Activated CD4-positive, alpha-beta memory T cell treated with anti-CD3 and anti-CD28 coated beads for 36 hours (primary cell): Measurements from ENCODE around the gene ZNF770. TPM values are rescaled to one million over a fixed set of nuclear protein-coding genes. Genes with fewer than 3 reads are reported as not detected.
A peak's percentile ranks its signal among the peaks of the same experiment; 100 is the strongest.
"Not testable (repeated sequence)": the region's sequence is repeated elsewhere in the genome, so short reads cannot be mapped to it uniquely, and the experiment has no call there.

ENCODE experiments used
- CTCF ChIA-PET: fragments of 350-600 bp; sonication (Branson Sonifier 250); formaldehyde crosslinking; loops from one replicate; lab custom pipeline; 2021; ENCODE audit warnings: antibody characterized with exemption, inconsistent platforms; lab: Charles Lee
- POLR2A ChIA-PET: fragments of 350-600 bp; sonication (Branson Sonifier 250); formaldehyde crosslinking; loops from one replicate; lab custom pipeline; 2021; ENCODE audit warnings: antibody characterized with exemption; lab: Charles Lee
- DNase-seq: peaks from one replicate; pipeline ENCODE4 v3.0.0-alpha.2; 2020
- H3K27ac Mint-ChIP-seq: one replicate; pipeline ENCODE4 v1.8.0; 2021; ENCODE audit warnings: mixed read lengths
- H3K27me3 Mint-ChIP-seq: one replicate; pipeline ENCODE4 v1.8.0; 2021; ENCODE audit warnings: mixed read lengths
- H3K36me3 Mint-ChIP-seq: one replicate; pipeline ENCODE4 v1.8.0; 2021; ENCODE audit warnings: mixed read lengths
- H3K4me1 Mint-ChIP-seq: one replicate; pipeline ENCODE4 v1.8.0; 2021; ENCODE audit warnings: low read depth, mixed read lengths
- H3K4me3 Mint-ChIP-seq: one replicate; pipeline ENCODE4 v1.8.0; 2021; ENCODE audit warnings: mild to moderate bottlenecking, mixed read lengths
- H3K9me3 Mint-ChIP-seq: one replicate; pipeline ENCODE4 v1.8.0; 2021; ENCODE audit warnings: mixed read lengths
- intact Hi-C: fragments of 100-400 bp; cut with micrococcal nuclease; formaldehyde crosslinking; loops from one replicate; pipeline ENCODE4 v1.15.1; 2023
- total RNA-seq, 2 experiments: library from RNA; stranded (reverse); gene quantifications; one replicate each; pipeline ENCODE4 v1.2.3, GENCODE V29; 2021

The ZNF770 gene
- total RNA-seq, 2 experiments from 2014 or later: 36.6 to 38.5 TPM

DNA sequence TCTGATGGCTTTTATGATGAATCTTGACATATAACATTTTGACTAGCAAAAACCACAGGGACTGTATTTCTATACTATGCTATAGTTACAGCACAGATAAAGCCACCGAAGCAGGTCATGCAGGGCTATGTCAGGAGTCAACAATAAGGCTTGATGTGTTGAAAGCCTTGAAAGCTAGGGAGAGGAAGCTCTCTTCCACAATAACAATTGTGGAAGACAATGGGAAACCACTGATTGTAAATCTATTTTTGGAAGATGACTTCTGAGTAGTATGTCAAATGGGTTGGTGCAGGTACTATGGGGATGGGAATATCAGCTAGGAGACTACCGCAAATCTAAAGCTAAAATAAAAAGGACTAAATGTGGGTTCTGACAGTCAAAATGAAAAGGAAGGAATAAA, 14.6 kb downstream of the ZNF770 start:
- no peak for DNase-seq
- Mint-ChIP-seq H3K27ac (no peak overlapping the region), H3K36me3 (peaks cover 8% of the 10 kb centered on the region), H3K9me3 (no peaks in the 10 kb centered on the region), H3K4me3 (no peak overlapping the region), H3K4me1 (peaks cover 7% of the 10 kb centered on the region), H3K27me3 (no peaks in the 10 kb centered on the region)
- ChIA-PET POLR2A (no interaction called here), CTCF (interaction anchor here (1.1 kb wide), 1 partner anchor 13 kb away, joined by 3 read pairs; no protein-coding TSS in a partner anchor)
- intact Hi-C loops: no loop called here

DNA sequence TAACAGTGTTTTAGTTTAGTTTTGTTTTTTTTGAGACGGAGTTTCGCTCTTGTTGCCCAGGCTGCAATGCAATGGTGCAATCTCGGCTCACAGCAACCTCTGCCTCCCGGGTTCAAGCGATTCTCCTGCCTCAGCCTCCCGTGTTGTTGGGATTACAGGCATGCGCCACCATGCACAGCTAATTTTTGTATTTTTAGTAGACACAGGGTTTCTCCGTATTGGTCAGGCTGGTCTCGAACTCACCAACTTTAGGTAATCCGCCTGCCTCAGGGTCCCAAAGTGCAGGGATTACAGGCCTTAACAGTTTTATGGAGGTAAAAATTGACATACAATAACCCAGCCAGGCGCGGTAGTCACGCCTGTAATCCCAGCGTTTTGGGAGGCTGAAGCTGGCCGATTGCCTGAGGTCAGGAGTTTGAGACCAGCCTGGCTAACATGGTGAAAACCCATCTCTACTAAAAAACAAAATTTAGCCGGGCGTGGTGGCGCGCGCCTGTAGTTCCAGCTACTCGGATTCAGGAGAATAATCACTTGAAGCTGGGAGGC, 17.9 kb downstream of the ZNF770 start:
- H3K27me3 Mint-ChIP-seq, H3K9me3 Mint-ChIP-seq, DNase-seq, H3K36me3 Mint-ChIP-seq, intact Hi-C loops: not testable (repeated sequence)
- peak overlapping the region; percentile 100 for H3K4me3 Mint-ChIP-seq
- CTCF ChIA-PET: interaction anchor here (0.6 to 2.8 kb wide), 11 partner anchors 12 to 474 kb away, joined by 3 to 68 read pairs (median 4); partner anchors contain the start of gene ZNF770
- peak overlapping the region; percentile 95 for H3K27ac Mint-ChIP-seq
- POLR2A ChIA-PET: interaction anchor here (0.7 to 3.4 kb wide), 4 partner anchors 9 to 18 kb away, joined by 3 to 40 read pairs (median 3); partner anchors contain the start of gene ZNF770
- peaks cover 30% of the 10 kb centered on the region for H3K4me1 Mint-ChIP-seq

DNA sequence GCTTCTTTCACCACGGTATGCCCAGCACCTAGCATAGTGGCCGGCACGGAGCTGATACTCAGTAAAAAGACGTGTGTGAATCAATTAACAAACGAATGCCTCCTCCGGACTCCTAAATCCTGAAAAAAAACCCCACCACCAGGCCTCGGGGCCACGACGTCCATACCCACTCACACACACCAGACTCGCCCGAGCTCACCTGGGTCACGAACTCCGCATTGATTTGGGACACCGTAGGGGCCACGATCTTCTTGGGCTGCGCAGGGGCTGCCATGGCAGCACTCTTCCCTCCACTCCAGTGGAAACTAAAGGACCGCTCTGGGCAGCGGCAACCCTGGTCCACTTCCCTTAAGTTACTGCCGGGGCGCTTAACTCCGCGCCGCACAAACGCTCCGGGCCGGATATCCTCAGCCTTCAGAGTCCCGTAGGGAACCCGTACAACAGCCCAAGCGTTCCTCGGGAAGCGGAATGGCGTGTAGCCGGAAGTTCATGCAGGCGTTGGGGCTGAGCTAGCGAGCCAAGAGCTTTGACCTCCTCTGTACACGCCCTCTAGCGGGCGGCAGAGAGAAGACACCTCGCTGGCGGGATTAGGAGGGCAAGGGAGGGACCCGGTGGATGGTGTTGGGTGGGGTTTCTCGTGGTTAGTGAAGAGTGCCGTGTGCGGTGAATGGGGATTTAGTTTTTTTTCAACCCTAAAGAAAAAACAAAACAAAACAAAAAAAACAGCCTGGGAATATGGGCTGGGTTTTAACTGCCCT, 18.6 kb downstream of the ZNF770 start, which contains the start of gene AQR:
Gene AQR (minus strand): TSS at position 403 of the 758 bp plus-strand sequence. CDS start 129 bp downstream, at position 274.
- Mint-ChIP-seq H3K4me1 (peaks cover 31% of the 10 kb centered on the region), H3K27ac (peak within 1 kb of the TSS; percentile 95), H3K9me3 (no peaks in the 10 kb centered on the region), H3K36me3 (peaks cover 8% of the 10 kb centered on the region), H3K27me3 (no peaks in the 10 kb centered on the region), H3K4me3 (peak within 1 kb of the TSS; percentile 100)
- intact Hi-C loops: loop anchor here (1.0 kb wide), 1 partner anchor 19 kb away; the partner anchor contains the start of gene ZNF770
- CTCF ChIA-PET: interaction anchor here (0.6 to 2.8 kb wide), 14 partner anchors 12 to 963 kb away, joined by 3 to 68 read pairs (median 4); partner anchors contain the start of gene ZNF770
- POLR2A ChIA-PET: interaction anchor here (0.5 to 3.4 kb wide), 5 partner anchors 9 to 21 kb away, joined by 3 to 40 read pairs (median 3); partner anchors contain the start of gene ZNF770
- DNase-seq: peak; percentile 96

DNA sequence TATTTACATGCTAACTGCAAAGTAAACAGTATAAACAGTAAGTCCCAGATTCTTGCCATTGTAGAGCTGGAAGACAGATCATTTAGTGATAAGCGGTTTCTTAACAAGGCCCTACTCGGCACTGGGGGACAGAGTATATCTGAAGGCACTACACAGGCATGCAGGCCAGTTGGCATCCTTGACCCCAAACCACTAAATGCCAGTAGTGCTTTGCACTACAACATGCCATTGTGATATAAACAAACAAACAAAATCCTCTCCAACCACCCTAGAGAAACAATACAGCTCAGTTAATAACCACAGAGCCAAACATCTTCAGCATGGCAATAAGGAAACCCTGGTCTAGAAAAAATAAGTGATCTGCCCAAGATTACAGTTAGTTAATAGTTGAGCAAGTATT, 23.8 kb downstream of the ZNF770 start:
- Mint-ChIP-seq H3K27ac (no peak overlapping the region), H3K4me1 (peaks cover 35% of the 10 kb centered on the region), H3K27me3 (no peaks in the 10 kb centered on the region), H3K9me3 (no peaks in the 10 kb centered on the region), H3K36me3 (peaks cover 18% of the 10 kb centered on the region), H3K4me3 (no peak overlapping the region)
- CTCF ChIA-PET: no interaction called here
- POLR2A ChIA-PET: no interaction called here
- no peak for DNase-seq
- intact Hi-C loops: no loop called here

DNA sequence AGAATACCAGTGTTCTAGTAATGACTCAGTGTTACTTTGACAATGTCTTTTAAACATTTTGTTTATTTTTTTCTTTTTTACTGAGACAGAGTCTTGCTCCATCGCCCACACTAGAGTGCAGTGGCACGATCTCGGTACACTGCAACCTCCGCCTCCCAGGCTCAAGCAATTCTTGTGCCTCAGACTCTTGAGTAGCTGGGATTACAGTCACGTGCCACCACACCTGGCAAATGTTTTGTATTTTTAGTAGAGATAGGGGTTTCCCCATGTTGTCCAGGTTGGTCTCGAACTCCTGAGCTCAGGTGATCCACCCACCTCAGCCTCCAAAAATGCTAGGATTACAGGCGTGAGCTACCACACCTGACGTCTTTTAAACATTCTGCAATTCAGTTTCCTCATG, 34.2 kb downstream of the ZNF770 start:
- intact Hi-C loops: no loop called here
- Mint-ChIP-seq H3K4me1 (peaks cover 8% of the 10 kb centered on the region), H3K27ac (no peak overlapping the region), H3K9me3 (no peaks in the 10 kb centered on the region), H3K27me3 (no peaks in the 10 kb centered on the region), H3K4me3 (no peak overlapping the region), H3K36me3 (peaks cover 15% of the 10 kb centered on the region)
- no peak for DNase-seq
- ChIA-PET POLR2A (no interaction called here), CTCF (no interaction called here)

DNA sequence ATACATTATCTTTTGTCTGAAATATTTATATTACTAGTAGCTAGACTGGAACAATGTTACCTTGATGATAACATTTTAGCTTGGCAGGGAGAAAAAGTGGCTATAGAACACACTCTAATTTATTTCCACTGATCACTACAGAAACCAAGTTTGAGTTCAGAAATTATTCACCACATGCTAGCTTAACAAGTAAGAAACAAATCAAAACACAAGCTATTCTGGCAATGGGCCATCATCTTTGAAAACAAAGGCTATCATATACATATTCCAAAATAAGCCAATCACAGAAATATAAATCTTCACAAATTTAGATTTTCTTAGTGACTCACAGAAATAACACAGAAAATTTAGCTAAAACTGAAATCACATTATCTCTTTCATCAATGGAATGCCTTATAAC, 35.6 kb downstream of the ZNF770 start:
- CTCF ChIA-PET: interaction anchor here (1.2 to 3.0 kb wide), 3 partner anchors 17 to 32 kb away, joined by 3 to 14 read pairs (median 8); partner anchors contain the start of gene AQR
- DNase-seq: no peak
- POLR2A ChIA-PET: no interaction called here
- no peaks in the 10 kb centered on the region for H3K9me3 Mint-ChIP-seq
- intact Hi-C loops: no loop called here
- H3K27ac Mint-ChIP-seq: no peak overlapping the region
- peaks cover 17% of the 10 kb centered on the region for H3K36me3 Mint-ChIP-seq
- no peak overlapping the region for H3K4me3 Mint-ChIP-seq
- peaks cover 8% of the 10 kb centered on the region for H3K4me1 Mint-ChIP-seq
- H3K27me3 Mint-ChIP-seq: no peaks in the 10 kb centered on the region

DNA sequence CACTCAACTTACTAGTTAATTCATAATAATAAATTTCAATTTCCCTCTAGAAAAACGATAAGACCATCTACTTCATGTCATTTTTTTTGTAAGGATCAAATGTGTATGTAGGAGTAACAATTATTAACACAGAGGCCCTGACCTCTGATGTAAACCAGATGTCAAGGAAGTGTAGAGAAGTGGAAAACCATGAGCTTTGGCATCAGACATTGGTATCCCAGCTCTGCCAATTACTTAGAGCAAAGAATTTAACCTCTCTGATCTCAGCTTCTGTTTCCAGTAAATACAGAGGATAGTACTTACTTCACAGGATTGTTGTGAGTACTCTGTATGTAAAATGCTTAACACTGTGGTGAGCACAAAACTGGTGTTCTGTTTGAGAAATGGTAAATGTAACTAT, 36.1 kb downstream of the ZNF770 start:
- Mint-ChIP-seq H3K27ac (no peak overlapping the region), H3K4me1 (peaks cover 8% of the 10 kb centered on the region), H3K4me3 (no peak overlapping the region), H3K27me3 (no peaks in the 10 kb centered on the region), H3K36me3 (peaks cover 18% of the 10 kb centered on the region), H3K9me3 (no peaks in the 10 kb centered on the region)
- ChIA-PET POLR2A (no interaction called here), CTCF (interaction anchor here (1.2 to 3.0 kb wide), 3 partner anchors 18 to 32 kb away, joined by 3 to 14 read pairs (median 8); partner anchors contain the start of gene AQR)
- intact Hi-C loops: no loop called here
- no peak for DNase-seq

DNA sequence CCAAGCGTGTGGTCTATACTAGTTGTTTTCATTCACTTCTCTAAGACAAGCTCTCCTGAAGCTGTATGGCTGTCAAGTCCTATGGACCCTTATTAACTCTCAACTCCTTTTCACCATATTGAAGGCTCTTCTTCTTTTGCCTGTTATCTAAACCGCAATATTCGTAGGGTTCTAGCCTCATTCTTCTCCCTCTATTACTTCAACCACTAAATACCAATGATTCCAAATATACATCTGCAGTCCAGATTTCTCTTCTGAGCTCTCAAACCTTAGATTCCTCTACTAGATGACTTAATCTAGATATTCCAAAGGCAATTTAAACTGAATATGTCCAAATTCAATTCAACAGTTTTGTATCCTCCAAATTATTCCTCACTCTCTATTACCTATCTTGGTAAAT, 43.2 kb downstream of the ZNF770 start:
- H3K27me3 Mint-ChIP-seq: no peaks in the 10 kb centered on the region
- CTCF ChIA-PET: interaction anchor here (1.2 to 1.5 kb wide), 2 partner anchors 9 to 15 kb away, joined by 3 read pairs; no protein-coding TSS in a partner anchor

DNA sequence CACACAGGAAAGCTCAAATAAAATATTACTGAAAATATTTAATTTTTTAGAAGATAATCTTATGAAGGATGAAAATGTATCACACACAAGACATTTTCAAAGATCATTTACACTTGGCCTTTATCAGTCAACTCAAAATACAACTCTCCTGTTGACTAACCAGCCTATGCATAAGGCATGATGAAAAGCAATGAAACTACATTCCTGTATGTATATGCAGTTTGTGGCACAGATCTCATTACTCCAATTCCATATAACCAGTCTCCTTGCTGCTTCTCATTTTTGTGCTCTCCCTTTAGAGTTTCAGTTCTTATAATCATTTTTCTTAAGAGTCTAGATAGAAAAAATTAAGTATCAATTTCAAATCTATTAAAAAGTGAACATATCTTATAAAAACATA, 44.4 kb downstream of the ZNF770 start:
- intact Hi-C loops: no loop called here
- ChIA-PET POLR2A (no interaction called here), CTCF (interaction anchor here (1.5 kb wide), 1 partner anchor 14 kb away, joined by 3 read pairs; no protein-coding TSS in a partner anchor)
- no peaks in the 10 kb centered on the region for H3K4me1 Mint-ChIP-seq
- no peak for DNase-seq
- no peaks in the 10 kb centered on the region for H3K9me3 Mint-ChIP-seq
- H3K36me3 Mint-ChIP-seq: peaks cover 15% of the 10 kb centered on the region
- no peak overlapping the region for H3K4me3 Mint-ChIP-seq
- no peaks in the 10 kb centered on the region for H3K27me3 Mint-ChIP-seq
- no peak overlapping the region for H3K27ac Mint-ChIP-seq

More for the DNA sequence above, 43.2 kb downstream of the ZNF770 start:
- Mint-ChIP-seq H3K9me3 (no peaks in the 10 kb centered on the region), H3K4me1 (no peaks in the 10 kb centered on the region), H3K4me3 (no peak overlapping the region), H3K27ac (no peak overlapping the region), H3K36me3 (peaks cover 12% of the 10 kb centered on the region)
- POLR2A ChIA-PET: no interaction called here
- intact Hi-C loops: no loop called here
- DNase-seq: no peak

DNA sequence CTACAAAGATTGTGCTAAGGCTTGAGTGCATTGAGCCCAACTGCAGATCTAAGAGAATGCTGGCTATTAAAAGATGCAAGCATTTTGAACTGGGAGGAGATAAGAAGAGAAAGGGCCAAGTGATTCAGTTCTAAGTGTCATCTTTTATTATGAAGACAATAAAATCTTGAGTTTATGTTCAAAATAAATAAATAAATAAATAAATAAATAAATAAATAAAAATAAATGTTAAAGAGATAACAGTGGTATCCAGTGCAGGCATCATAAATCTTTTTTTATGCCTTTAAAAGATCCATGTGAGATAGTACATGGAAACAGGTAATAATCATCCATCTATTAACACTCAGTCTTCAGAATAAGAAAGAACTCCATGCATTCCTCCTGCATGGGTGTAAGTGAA, 44.8 kb downstream of the ZNF770 start:
- H3K36me3 Mint-ChIP-seq: peaks cover 15% of the 10 kb centered on the region

DNA sequence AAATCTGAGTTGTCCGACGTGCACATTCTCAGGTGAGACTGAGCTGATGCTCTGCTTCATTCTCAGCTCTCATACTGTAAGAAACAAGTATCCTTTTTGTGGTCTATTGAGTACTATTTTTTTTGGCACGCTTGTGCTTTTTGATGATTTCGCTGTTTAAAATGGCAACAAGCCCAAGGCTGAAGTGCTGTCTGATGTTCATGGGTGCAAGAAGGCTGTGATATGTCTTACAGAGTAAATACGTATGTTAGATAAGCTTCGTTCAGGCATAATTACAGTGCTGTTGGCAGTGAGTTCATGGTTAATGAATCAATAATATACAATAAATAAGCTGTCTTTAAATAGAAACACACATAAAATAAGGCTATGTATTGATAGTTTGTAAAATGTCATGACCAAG, 45.7 kb downstream of the ZNF770 start:
- H3K4me3 Mint-ChIP-seq: no peak overlapping the region
- no peaks in the 10 kb centered on the region for H3K9me3 Mint-ChIP-seq
- peaks cover 13% of the 10 kb centered on the region for H3K36me3 Mint-ChIP-seq
- no peaks in the 10 kb centered on the region for H3K4me1 Mint-ChIP-seq
- intact Hi-C loops: no loop called here
- DNase-seq: no peak
- H3K27ac Mint-ChIP-seq: no peak overlapping the region
- no peaks in the 10 kb centered on the region for H3K27me3 Mint-ChIP-seq
- POLR2A ChIA-PET: interaction anchor here (0.6 kb wide), 1 partner anchor 58 kb away, joined by 3 read pairs; no protein-coding TSS in a partner anchor
- CTCF ChIA-PET: interaction anchor here (1.2 kb wide), 1 partner anchor 28 kb away, joined by 3 read pairs; the partner anchor contains the start of gene AQR

More for the DNA sequence above, 44.8 kb downstream of the ZNF770 start:
- H3K27ac Mint-ChIP-seq, CTCF ChIA-PET, H3K4me3 Mint-ChIP-seq, intact Hi-C loops, H3K27me3 Mint-ChIP-seq, H3K4me1 Mint-ChIP-seq, DNase-seq, POLR2A ChIA-PET, H3K9me3 Mint-ChIP-seq: not testable (repeated sequence)

DNA sequence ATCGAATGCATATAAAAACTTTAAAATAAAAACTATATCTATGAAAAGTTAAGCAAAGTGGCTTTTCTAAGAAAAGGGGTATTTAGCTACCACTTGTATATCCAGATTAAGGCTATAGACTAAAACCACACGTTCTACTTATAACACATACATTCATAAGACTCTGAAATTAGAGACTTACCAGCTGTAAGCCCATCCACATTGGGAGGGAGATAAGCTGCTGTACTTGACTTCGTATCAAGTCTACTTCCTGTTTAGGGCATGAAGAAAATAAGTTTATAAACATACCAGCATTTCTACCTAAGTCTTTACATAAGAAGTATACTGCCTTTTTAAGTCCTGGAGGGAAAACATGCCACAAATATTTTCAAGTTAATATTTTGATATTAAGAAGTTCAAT, 46.3 kb downstream of the ZNF770 start:
- ChIA-PET CTCF (interaction anchor here (1.2 kb wide), 1 partner anchor 28 kb away, joined by 3 read pairs; the partner anchor contains the start of gene AQR), POLR2A (no interaction called here)
- no peak for DNase-seq
- Mint-ChIP-seq H3K4me3 (no peak overlapping the region), H3K27me3 (no peaks in the 10 kb centered on the region), H3K27ac (no peak overlapping the region), H3K4me1 (no peaks in the 10 kb centered on the region), H3K9me3 (no peaks in the 10 kb centered on the region), H3K36me3 (peaks cover 13% of the 10 kb centered on the region)
- intact Hi-C loops: no loop called here
